ENCODE data around the gene PHLDB2.

DNA sequence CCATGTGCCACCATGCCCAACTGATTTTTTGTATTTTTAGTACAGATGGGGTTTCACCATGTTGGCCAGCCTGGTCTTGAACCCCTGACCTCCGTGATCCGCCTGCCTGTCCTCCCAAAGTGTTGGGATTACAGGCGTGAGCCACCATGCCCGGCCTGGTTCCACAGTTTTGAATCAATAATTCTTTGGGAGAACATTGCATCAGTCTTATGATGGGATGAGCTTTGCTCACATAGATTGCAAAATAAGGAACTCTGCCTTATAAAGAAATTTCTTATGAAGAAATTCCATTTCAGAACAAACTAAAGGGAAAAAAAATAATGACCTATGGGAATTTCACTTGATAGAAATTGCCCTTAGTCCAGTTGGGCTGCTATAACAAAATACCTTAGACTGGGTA, 159.6 kb downstream of the PHLDB2 start:
- TF ChIP-seq, protein P1, sequence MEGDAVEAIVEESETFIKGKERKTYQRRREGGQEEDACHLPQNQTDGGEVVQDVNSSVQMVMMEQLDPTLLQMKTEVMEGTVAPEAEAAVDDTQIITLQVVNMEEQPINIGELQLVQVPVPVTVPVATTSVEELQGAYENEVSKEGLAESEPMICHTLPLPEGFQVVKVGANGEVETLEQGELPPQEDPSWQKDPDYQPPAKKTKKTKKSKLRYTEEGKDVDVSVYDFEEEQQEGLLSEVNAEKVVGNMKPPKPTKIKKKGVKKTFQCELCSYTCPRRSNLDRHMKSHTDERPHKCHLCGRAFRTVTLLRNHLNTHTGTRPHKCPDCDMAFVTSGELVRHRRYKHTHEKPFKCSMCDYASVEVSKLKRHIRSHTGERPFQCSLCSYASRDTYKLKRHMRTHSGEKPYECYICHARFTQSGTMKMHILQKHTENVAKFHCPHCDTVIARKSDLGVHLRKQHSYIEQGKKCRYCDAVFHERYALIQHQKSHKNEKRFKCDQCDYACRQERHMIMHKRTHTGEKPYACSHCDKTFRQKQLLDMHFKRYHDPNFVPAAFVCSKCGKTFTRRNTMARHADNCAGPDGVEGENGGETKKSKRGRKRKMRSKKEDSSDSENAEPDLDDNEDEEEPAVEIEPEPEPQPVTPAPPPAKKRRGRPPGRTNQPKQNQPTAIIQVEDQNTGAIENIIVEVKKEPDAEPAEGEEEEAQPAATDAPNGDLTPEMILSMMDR (IDR thresholded peaks at IDR 0.05): no peak
- TF ChIP-seq POLR2A (IDR thresholded peaks at IDR 0.05): no peak

All from breast epithelium (tissue), 3 donors.